Pancreas (tissue), 10 donors: Measurements from ENCODE around the gene CTIF. TPM values are rescaled to one million over a fixed set of nuclear protein-coding genes. Genes with fewer than 3 reads are reported as not detected.

Experiments used
- ATAC-seq, 4 donors: fragments of 200-7000 bp; cut with Tn5 transposase; one replicate each; pipeline versions ENCODE4 v1.8.0 to v1.9.1; 2020; ENCODE audit warnings: mild to moderate bottlenecking in 4 of 4, moderate library complexity in 4 of 4
- DNase-seq, 6 donors: peaks; one replicate each; pipeline ENCODE4 v3.0.0-alpha.2; 2020
- FAIRE-seq: peaks from 2 replicates; lab custom pipeline; 2012; peaks lifted over from hg19 to GRCh38; lab: Jason Lieb, UNC
- H3K27ac ChIP-seq, 4 donors: fragments of 200-600 bp; sonication (generic); 1 replicate in 3 of 4; 2 replicates in 1 of 4; pipeline versions ENCODE4 v1.5.0 to v1.8.0; 2020
- H3K27me3 ChIP-seq, 4 donors: fragments of 200-600 bp; one replicate each; pipeline ENCODE4 v1.8.0; 2021
- H3K36me3 ChIP-seq, 3 donors: fragments of 200-600 bp; sonication (generic) in 1 of 3; one replicate each; pipeline versions ENCODE4 v1.5.0 to v1.8.0; 2020 to 2021
- H3K4me1 ChIP-seq, 3 donors: fragments of 200-600 bp; one replicate each; pipeline ENCODE4 v1.8.0; 2021
- H3K4me3 ChIP-seq, 4 donors: fragments of 200-600 bp; sonication (generic) in 2 of 4; one replicate each; pipeline versions ENCODE4 v1.5.0 to v1.8.0; 2020 to 2021
- H3K9me3 ChIP-seq, 4 donors: fragments of 200-600 bp; one replicate each; pipeline ENCODE4 v1.8.0; 2021
- WGBS, 2 donors: extraction: QIAGEN DNeasy Blood & Tissue Kit; methylation state at CpG; one replicate each; pipeline ENCODE4 v1.1.7; 2013; 5-methylcytosine and 5-hydroxymethylcytosine counted together
- intact Hi-C, 3 donors: fragments of 100-400 bp; cut with DNase I; formaldehyde crosslinking; loops; one replicate each; pipeline versions ENCODE4 v1.11.1 to v1.14.2; 2022
- polyA plus RNA-seq, 2 donors: library from polyadenylated mRNA; stranded (reverse); fragments of 200-250 nt; gene quantifications; one replicate each; pipeline ENCODE4 v1.2.3, GENCODE V29; 2013
- total RNA-seq, 6 donors: library from RNA; stranded (reverse); fragmentation: NEBNext Ultra II Directional in 4 of 6; extraction: Animal tissue kit (Norgen Biotek cat#: 25700) in 4 of 6; gene quantifications; one replicate each; pipeline versions ENCODE4 v1.2.1 to v1.2.4, GENCODE V29; 2021 to 2023
- TF ChIP-seq, protein P1 (sequence below), 4 donors: fragments of 200-600 bp; sonication (generic) in 3 of 4; IDR thresholded peaks; one replicate each; pipeline versions ENCODE4 v1.5.0 to v1.8.0; 2021; ENCODE audit warnings: antibody characterized with exemption in 4 of 4
- donor health status: healthy with polysubstance abuse.
- donor health status: DM: no; HTN: no; CAD: no; lungs with moderate emphysema.
- donor health status: DM: no; HTN: no; CAD: no.
- donor health status: control.
- donor health status: control.
- donor health status: Bipolar disorder and iron deficiency.
- donor health status: DM: yes; HTN: yes; CAD: no.
- donor health status: DM: no; HTN: no; CAD: no.
- donor health status: DM: no; HTN: no; CAD: no.
- donor health status: DM: yes; HTN: yes; CAD: no.

CTIF gene
- total and polyA plus RNA-seq, 8 donors: 15.1 to 27.4 (median 16.7) TPM

DNA sequence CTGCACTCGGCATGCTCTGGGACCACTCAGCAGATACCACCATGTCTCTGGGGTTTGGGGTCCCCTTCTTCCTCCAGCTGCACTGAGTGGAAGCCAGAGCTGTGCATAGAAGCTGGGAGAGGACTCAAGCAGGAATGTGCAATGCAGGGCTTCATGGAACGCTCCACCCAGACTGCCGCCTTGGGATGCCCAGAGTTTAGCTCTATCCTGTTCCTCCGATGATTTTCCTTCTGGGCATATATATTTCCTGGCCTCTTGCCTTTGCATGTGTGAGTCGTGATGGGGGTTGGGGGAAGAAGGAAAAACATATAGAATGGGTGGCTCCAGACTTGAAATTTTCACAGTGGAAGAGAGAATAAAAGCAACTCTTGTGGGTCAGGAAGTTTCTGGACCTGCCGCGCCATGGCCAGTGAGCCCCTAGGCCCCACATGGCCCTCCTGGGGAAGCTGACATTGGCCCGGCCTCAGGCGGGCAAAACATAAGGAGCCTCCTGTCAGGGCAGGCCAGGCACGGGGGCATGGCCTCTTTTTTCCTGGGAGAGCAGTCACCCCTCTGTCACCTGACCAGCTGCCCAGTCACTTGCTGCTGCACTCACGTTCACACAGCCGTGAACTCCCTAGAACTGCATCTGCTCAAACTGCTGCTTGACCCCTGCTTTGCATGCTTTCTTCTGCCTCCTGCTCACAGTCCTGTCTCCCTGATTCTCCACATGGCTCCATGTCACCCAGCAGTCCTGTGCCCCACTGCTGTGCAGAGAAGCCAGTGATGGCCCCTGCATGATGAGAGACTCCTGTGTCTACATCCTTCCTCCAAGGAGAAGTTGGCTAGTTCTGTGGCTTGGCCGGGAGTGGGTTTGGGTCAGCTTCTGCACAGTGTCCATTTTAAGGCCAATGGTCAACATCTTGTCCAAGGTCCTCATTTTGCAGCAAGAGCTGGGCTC, 197.8 kb downstream of the CTIF start:
- TF ChIP-seq, protein P1, sequence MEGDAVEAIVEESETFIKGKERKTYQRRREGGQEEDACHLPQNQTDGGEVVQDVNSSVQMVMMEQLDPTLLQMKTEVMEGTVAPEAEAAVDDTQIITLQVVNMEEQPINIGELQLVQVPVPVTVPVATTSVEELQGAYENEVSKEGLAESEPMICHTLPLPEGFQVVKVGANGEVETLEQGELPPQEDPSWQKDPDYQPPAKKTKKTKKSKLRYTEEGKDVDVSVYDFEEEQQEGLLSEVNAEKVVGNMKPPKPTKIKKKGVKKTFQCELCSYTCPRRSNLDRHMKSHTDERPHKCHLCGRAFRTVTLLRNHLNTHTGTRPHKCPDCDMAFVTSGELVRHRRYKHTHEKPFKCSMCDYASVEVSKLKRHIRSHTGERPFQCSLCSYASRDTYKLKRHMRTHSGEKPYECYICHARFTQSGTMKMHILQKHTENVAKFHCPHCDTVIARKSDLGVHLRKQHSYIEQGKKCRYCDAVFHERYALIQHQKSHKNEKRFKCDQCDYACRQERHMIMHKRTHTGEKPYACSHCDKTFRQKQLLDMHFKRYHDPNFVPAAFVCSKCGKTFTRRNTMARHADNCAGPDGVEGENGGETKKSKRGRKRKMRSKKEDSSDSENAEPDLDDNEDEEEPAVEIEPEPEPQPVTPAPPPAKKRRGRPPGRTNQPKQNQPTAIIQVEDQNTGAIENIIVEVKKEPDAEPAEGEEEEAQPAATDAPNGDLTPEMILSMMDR (IDR thresholded peaks at IDR 0.05): no peak
- no peak overlapping the region for H3K4me3 ChIP-seq
- no peak overlapping the region for H3K27ac ChIP-seq
- H3K27me3 ChIP-seq: no peaks in the 10 kb centered on the region
- WGBS, 2 donors: 92 to 94% methylated on average over 12 to 13 of the region's 13 CpGs
- FAIRE-seq: no peak
- no peaks in the 10 kb centered on the region for H3K4me1 ChIP-seq
- intact Hi-C loops: no loop called here
- no peak for DNase-seq
- no peaks in the 10 kb centered on the region for H3K36me3 ChIP-seq
- H3K9me3 ChIP-seq: no peaks in the 10 kb centered on the region
- no peak for ATAC-seq

DNA sequence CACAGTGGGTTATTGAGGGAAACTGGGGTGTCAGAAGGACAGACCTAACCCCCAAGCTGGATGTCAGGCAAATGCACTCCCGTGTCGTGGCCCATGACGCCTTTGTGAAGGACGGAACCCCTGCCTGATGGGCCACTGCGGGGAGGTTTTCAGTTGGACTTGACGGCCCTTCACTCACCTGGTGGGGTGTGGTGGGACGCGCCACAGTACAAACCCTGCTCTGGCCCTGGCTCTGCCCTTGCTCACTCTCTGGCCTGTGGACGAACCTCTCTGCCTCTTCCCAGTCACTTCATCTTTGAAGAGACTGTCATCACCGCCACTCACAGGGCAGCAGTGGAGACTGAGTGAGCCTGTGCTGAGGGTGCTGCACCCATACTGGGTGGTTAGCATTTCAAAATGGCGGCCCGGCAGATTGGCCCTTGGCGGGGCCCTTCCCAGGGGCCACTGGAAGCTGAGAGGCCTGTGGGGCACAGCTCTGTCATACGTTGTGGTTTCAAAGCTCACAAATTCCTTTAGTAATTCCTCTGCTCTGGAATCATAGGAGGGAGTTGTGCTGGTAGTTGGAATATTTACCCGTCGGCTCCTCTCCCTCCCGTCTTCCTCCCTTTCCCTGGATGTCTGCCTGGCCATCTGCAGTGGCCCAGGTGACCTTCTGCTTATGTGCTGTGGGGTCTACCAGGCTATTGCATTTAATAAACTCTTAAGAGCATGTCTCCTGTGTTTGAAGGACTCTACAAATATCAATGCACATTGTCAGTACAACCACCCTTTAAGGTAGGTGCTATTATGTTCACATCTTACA, 200.6 kb downstream of the CTIF start:
- intact Hi-C loops: no loop called here
- WGBS, 2 donors: 90 to 92% methylated on average over 17 of the region's 17 CpGs
- FAIRE-seq (no peak), DNase-seq (no peak), ATAC-seq (no peak)
- no peak overlapping the region for H3K4me3 ChIP-seq
- no peaks in the 10 kb centered on the region for H3K36me3 ChIP-seq
- no peak overlapping the region for H3K27ac ChIP-seq
- no peaks in the 10 kb centered on the region for H3K4me1 ChIP-seq
- H3K27me3 ChIP-seq: no peaks in the 10 kb centered on the region
- TF ChIP-seq, protein P1 (IDR thresholded peaks at IDR 0.05): no peak
- H3K9me3 ChIP-seq: no peaks in the 10 kb centered on the region

DNA sequence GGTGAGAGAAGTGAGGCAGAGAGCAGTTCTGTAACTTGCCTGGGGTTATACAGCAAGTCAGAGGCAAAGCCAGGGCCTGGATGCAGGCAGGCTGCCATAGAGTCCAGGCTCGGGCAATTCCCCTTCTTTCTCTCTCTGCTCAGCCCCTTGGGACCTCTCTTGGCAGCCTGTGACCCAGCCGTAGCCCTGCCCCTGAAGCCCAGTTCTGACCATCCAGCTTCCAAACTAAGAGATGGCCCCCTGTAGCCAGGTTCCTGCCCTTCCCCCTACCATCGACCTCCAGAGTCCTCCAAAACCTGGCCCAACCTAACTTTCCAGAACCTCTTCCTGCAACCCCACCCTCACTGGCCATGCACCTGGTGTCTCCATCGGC, 201.2 kb downstream of the CTIF start:
- Histone ChIP-seq H3K9me3 (no peaks in the 10 kb centered on the region), H3K36me3 (no peaks in the 10 kb centered on the region), H3K27me3 (no peaks in the 10 kb centered on the region), H3K27ac (no peak overlapping the region), H3K4me3 (no peak overlapping the region), H3K4me1 (no peaks in the 10 kb centered on the region)
- intact Hi-C loops: no loop called here
- ATAC-seq: no peak
- no peak for DNase-seq
- 80 to 82% methylated on average over 4 of the region's 4 CpGs for WGBS, 2 donors
- no peak for FAIRE-seq
- TF ChIP-seq, protein P1 (IDR thresholded peaks at IDR 0.05): no peak

GRCh38 chr18:48740851-48741485, 202.1 kb downstream of the CTIF start:
- no peak overlapping the region for H3K4me3 ChIP-seq
- H3K27me3 ChIP-seq: no peaks in the 10 kb centered on the region
- TF ChIP-seq, protein P1 (IDR thresholded peaks at IDR 0.05): no peak
- ATAC-seq (no peak), FAIRE-seq (no peak), DNase-seq (no peak)
- H3K36me3 ChIP-seq: no peaks in the 10 kb centered on the region
- intact Hi-C loops: no loop called here
- no peaks in the 10 kb centered on the region for H3K4me1 ChIP-seq
- H3K9me3 ChIP-seq: no peaks in the 10 kb centered on the region
- 89 to 99% methylated on average over 5 to 6 of the region's 6 CpGs for WGBS, 2 donors
- H3K27ac ChIP-seq: no peak overlapping the region
